HG03108 (cell line): ENCODE results near the gene TBX18.

Experiments used
- ATAC-seq: cut with Tn5 transposase; IDR thresholded peaks from one replicate; pipeline ENCODE4 v1.9.1; 2021; ENCODE audit warnings: moderate library complexity; ENCODE audit not compliant: unreplicated experiment

The TBX18 gene

DNA sequence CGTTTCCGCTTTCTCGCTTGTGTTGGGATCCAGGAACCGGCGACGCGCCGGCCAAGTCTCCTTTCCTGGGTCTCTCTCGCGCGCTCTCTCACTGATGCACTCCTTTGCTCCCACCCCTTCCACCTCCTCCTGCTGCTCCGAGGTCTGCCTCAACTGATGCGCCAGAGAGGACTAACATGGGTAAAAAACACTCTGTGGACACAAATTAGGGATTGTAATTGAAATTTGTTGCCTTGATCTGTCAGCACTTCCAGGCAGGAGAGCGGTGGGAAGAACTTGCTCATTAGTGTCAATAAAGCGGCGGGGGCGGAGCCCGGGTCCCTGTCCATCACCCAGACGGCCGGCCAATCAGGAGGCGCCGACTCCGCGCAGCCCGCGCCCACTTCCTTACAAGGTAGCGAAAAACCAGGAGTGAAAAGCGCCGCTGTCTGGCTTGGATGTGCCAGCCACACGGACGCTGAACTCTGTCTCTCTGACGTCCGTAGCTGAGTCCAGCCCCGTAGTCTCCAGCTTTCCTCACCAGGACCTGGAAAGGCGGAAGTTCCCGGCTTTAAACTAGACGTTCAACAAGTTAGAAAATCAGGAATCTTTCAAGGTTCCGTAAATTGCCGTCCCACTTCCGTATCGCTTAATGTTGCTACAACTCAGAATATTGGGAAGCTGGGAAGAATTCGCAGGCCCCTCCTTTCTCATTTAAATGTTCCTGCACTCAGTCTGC lies at the start of gene TBX18:
Gene TBX18, minus strand, starts transcription at position 267 of the 718 bp plus-strand sequence. CDS start 417 bp downstream, outside the sequence.
- no peak for ATAC-seq

- ATAC-seq, result no peak
Observed at GRCh38 chr6:84811351-84811750, 47.0 kb upstream of the TBX18 start.

- no peak for ATAC-seq
Observed at GRCh38 chr6:84809455-84809854, 45.1 kb upstream of the TBX18 start.

- no peak for ATAC-seq
Observed at GRCh38 chr6:84808491-84809061, 44.2 kb upstream of the TBX18 start.

DNA sequence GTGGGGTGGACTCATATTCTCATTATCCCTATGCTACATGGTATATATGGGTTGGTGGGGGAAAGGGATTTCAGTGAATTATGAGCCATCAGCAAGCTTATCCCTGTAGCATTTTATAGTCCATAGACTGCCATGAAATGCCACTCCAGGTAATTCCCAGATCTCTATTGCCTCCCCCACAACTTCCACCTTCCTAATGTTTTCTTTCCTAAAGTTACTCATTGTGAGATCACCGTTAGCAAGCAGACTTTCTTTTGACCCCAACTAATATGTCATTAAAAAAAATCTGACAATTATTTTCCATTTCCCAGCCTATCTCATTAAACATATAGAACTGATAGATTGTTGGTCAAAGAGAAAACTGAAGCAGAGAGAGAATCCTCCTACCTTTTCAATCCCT lies 40.7 kb upstream of the TBX18 start:
- no peak for ATAC-seq

GRCh38 chr6:84804720-84805119 lies 40.3 kb upstream of the TBX18 start:
- no peak for ATAC-seq

- no peak for ATAC-seq
Observed at GRCh38 chr6:84801250-84801649, 36.9 kb upstream of the TBX18 start.

DNA sequence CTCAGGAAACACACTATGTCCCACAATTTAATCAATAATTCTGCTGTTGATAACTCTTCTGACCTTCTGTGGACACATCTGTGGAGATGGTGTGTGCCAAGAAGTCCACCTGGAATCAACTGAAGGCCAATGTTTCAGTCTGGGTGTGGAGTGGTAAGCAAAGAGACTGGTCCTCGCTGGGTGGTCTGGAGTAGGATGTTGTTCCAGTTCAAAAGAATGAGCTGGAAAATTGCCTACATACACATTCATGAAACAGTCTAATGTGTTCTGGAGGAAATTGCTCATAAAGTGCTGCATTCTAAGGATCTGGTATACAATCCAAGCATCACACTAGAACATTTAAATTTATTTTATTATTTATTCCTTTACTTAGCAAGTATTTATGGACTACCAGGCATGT lies 33.9 kb upstream of the TBX18 start:
- no peak for ATAC-seq

- ATAC-seq, result no peak
Observed at GRCh38 chr6:84796343-84796742, 31.9 kb upstream of the TBX18 start.

- no peak for ATAC-seq
Observed at GRCh38 chr6:84791927-84792326, 27.5 kb upstream of the TBX18 start.

DNA sequence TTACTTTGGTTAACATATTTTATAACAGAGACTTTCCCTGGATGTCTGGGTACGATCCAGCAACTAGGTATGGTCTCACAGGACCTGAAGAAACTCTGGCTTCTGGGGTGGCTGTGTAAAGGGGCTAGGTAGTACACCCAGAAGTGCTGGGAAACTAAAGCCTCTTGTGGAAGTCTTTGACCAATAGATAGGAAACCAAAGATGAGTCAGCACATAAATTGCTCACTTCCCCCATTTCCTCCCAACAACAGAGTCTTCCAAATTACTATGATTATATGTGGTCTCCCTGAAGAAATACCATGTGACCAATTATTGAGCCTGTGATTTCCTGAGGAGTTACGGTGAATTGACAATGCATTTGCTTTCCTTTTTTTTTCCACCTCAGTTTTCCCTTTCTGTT lies 26.8 kb upstream of the TBX18 start:
- no peak for ATAC-seq

DNA sequence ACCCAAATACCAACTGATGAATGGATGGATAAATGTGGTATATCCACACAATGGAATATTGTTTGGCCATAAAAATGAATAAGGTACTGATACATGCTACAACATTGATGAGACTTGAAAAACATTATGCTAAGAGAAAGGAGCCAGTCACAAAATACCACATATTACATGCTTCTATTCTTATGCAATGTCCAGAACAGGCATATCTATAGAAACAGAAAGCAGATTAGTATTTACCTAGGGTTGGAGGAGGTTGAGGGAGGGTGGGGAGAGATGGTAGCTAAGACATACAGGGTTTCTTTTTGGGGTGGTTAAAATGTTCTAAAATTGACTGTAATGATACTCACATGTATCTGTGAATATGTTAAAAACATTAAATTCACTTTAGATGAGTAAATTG lies 24.8 kb upstream of the TBX18 start:
- ATAC-seq, result no peak

GRCh38 chr6:84788689-84789088 lies 24.3 kb upstream of the TBX18 start:
- ATAC-seq, result no peak

- ATAC-seq, result no peak
Observed at GRCh38 chr6:84785671-84786070, 21.3 kb upstream of the TBX18 start.

DNA sequence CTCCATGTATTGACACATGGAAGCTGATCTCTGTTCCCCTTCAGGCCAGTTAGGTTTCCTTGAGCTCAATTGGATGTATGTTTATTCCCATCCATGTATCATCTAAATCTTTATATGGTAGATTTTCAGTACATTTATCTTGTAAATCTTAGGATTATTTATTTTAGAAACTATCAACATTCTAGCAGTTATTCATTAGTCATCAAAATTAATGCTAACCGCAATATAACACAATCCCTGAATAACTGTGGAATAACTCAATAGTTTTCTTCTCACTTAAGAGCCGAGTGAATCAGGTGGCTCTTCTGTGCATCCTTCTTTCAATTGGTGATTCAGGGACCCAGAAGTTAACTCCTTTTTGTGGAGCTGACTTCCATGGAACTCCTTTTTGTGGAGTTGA lies 15.5 kb upstream of the TBX18 start:
- no peak for ATAC-seq

- ATAC-seq, result no peak
Observed at GRCh38 chr6:84779380-84779779, 15.0 kb upstream of the TBX18 start.

GRCh38 chr6:84777888-84778287 lies 13.5 kb upstream of the TBX18 start:
- no peak for ATAC-seq

DNA sequence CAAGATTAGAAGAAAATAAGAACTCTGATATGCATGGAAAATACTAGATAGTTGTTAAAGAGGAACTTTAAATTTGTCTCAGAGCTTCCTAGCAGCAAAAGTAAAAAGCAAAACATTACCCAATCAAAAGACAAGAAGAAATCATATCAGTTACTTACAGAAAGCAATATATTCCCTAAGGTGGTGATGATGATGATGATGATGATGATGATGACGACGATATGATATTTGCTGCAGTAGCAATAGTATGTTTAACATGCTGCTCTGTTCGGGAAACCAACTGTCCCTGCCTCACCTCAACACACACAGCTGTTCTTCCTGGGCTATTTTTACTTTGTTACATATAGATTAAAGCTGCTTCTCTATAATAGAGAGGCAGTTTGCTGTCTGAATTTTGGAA lies 12.0 kb upstream of the TBX18 start:
- ATAC-seq, result no peak

DNA sequence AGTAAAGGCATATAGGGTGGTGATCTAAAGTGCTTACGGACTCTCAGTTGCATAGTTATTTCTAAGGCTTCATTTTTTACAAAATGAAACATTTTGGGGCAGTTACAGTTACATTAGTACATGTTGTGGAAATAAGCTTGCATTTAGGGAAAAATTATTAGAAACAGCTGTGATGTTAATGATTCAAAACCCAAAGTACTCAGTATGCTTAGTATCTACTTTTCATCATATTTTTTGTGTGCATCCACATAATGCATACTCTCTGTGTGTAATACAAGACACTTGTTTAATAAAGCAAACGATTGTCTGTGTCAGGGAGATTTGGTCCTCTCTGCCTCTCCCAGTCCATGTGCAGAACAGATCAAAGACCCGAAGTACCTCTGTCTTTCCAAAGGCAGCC lies 11.4 kb upstream of the TBX18 start:
- no peak for ATAC-seq

GRCh38 chr6:84774985-84775284 lies 10.5 kb upstream of the TBX18 start:
- no peak for ATAC-seq

- ATAC-seq, result no peak
Observed at GRCh38 chr6:84774157-84774984, 10.0 kb upstream of the TBX18 start.

- no peak for ATAC-seq
Observed at GRCh38 chr6:84773431-84774156, 9.2 kb upstream of the TBX18 start.
